Osteoblast (primary cell): ENCODE results near the gene IL20RA. TPM values are rescaled to one million over a fixed set of nuclear protein-coding genes. Genes with fewer than 3 reads are reported as not detected.
"Not testable (repeated sequence)": the region's sequence is repeated elsewhere in the genome, so short reads cannot be mapped to it uniquely, and the experiment has no call there.

ENCODE experiments used
- DNase-seq: peaks from one replicate; pipeline ENCODE4 v3.0.0; 2011; ENCODE audit warnings: low spot score, mixed read lengths; ENCODE audit not compliant: insufficient read length; ENCODE audit errors: missing footprints
- H2AFZ ChIP-seq: 2 replicates; pipeline ENCODE4 v1.6.0; 2011; ENCODE audit warnings: mild to moderate bottlenecking, low read length
- H3K27ac ChIP-seq: 2 replicates; pipeline ENCODE4 v1.5.1; 2011; ENCODE audit warnings: mild to moderate bottlenecking, low read depth, low read length, moderate library complexity
- H3K27me3 ChIP-seq: 2 replicates; pipeline ENCODE4 v1.6.0; 2012; ENCODE audit warnings: mild to moderate bottlenecking, control low read depth, inconsistent platforms, low read length, moderate library complexity; ENCODE audit not compliant: insufficient read depth
- H3K36me3 ChIP-seq: 2 replicates; pipeline ENCODE4 v1.5.1; 2011; ENCODE audit warnings: mild to moderate bottlenecking, low read length, control low read depth, moderate library complexity; ENCODE audit not compliant: insufficient read depth
- H3K4me1 ChIP-seq: 2 replicates; pipeline ENCODE4 v1.5.1; 2011; ENCODE audit warnings: mild to moderate bottlenecking, low read length, control low read depth, moderate library complexity; ENCODE audit not compliant: insufficient read depth
- H3K4me2 ChIP-seq: 2 replicates; pipeline ENCODE4 v1.6.0; 2011; ENCODE audit warnings: mild to moderate bottlenecking, low read length; ENCODE audit not compliant: insufficient read depth
- H3K4me3 ChIP-seq: fragments of 200-600 bp; sonication (generic); 3 replicates; pipeline ENCODE4 v1.5.1; 2012; ENCODE audit warnings: mild to moderate bottlenecking, low read length, inconsistent platforms; ENCODE audit not compliant: insufficient read depth
- H3K79me2 ChIP-seq: 2 replicates; pipeline ENCODE4 v1.6.0; 2012; ENCODE audit warnings: mild to moderate bottlenecking, low read length, control low read depth, inconsistent platforms; ENCODE audit not compliant: insufficient read depth
- H3K9me3 ChIP-seq: 2 replicates; pipeline ENCODE4 v1.5.1; 2011; ENCODE audit warnings: low read depth, low read length, control low read depth
- H4K20me1 ChIP-seq: 2 replicates; pipeline ENCODE4 v1.6.0; 2012; ENCODE audit warnings: mild to moderate bottlenecking, low read length, control low read depth; ENCODE audit not compliant: insufficient read depth
- total RNA-seq: library from RNA; depleted of rRNA; stranded (reverse); fragments of >200 nt; gene quantifications from 2 replicates; pipeline ENCODE4 v1.2.3, GENCODE V29; 2012
- TF ChIP-seq, protein P1 (sequence below): IDR thresholded peaks from 2 replicates; pipeline ENCODE4 v1.5.1; 2011; ENCODE audit warnings: mild to moderate bottlenecking, low read depth, low read length, moderate library complexity; ENCODE audit errors: extremely low read depth

IL20RA gene
- total RNA-seq, 1 donor = 0.36 TPM

DNA sequence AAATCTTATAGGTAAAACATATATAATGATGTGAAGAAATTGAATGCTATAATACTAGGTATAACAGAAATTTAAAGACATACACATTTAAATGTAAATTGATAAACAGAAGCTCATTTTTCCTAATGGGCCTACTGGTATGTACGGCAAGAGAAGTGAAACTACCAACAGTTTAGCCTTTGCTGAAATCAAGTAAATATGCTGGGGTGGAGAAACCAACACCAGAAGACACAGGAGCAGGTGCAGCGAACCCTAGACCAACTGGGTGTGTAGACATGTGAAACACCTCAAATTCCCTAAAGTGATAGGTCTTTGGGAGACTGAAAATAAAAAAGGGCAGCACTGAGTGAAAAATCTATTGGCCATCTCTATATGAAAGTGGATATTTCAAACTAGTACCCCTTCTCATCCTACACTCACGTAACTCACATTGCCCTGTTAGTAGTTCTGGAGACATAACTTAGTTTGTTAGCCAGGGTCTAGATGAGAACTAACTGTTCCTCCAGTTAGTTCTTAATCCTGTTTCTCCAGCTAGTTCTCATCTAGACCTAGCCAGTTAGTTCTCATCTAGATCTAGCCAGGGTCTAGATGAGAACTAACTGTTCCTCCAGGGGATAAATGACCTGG is 69.6 kb downstream of the IL20RA start:
- Histone ChIP-seq H3K4me3 (no peak overlapping the region), H3K4me1 (no peaks in the 10 kb centered on the region), H4K20me1 (no peaks in the 10 kb centered on the region), H3K9me3 (no peaks in the 10 kb centered on the region), H3K4me2 (no peak overlapping the region), H3K27ac (no peak overlapping the region), H3K27me3 (peaks cover 8% of the 10 kb centered on the region), H2AFZ (no peak overlapping the region), H3K79me2 (no peaks in the 10 kb centered on the region), H3K36me3 (no peaks in the 10 kb centered on the region)
- TF ChIP-seq, protein P1, sequence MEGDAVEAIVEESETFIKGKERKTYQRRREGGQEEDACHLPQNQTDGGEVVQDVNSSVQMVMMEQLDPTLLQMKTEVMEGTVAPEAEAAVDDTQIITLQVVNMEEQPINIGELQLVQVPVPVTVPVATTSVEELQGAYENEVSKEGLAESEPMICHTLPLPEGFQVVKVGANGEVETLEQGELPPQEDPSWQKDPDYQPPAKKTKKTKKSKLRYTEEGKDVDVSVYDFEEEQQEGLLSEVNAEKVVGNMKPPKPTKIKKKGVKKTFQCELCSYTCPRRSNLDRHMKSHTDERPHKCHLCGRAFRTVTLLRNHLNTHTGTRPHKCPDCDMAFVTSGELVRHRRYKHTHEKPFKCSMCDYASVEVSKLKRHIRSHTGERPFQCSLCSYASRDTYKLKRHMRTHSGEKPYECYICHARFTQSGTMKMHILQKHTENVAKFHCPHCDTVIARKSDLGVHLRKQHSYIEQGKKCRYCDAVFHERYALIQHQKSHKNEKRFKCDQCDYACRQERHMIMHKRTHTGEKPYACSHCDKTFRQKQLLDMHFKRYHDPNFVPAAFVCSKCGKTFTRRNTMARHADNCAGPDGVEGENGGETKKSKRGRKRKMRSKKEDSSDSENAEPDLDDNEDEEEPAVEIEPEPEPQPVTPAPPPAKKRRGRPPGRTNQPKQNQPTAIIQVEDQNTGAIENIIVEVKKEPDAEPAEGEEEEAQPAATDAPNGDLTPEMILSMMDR = no peak
- no peak for DNase-seq

DNA sequence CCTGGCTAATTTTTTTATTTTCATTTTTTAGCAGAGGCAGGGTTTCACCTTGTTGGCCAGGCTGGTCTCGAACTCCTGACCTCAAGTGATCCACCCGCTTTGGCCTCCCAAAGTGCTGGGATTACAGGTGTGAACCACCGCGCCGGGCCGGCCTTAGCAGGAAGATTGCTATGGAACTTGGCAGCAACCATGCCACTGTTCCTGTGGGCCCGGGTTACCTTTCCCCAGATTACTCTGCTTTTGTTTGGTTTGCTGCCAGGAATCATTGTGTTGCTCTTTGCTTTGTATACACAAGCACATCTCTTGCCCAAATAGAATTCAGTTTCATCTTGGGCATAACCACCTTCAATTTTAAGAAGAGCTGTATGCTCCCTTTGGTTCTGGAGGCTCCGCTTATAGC is 71.0 kb downstream of the IL20RA start:
- H3K4me3 ChIP-seq, H3K4me1 ChIP-seq, H3K79me2 ChIP-seq, H3K9me3 ChIP-seq, H3K4me2 ChIP-seq, H3K36me3 ChIP-seq, DNase-seq, H3K27me3 ChIP-seq, H3K27ac ChIP-seq, H2AFZ ChIP-seq, H4K20me1 ChIP-seq: not testable (repeated sequence)

DNA sequence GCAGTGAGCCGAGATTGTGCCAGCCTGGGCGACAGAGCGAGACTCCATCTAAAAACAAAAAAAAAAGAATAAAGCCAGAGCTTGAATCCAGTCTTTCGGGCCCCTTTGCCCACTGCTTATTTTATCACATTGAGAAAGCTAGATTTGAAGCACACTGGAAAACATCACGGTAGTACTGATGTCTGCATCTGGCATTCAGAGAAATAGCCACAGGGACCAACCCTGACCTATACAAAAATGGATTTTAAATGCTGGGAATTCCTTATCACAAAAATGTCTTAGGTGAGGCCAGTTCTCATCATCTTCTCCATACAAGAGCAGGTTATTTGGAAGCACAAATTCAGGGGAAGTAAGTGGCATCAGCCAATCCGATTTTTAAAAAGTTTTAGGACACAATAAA is 73.2 kb downstream of the IL20RA start:
- Histone ChIP-seq H3K4me2 (no peak overlapping the region), H3K79me2 (no peaks in the 10 kb centered on the region), H3K4me3 (no peak overlapping the region), H3K4me1 (no peaks in the 10 kb centered on the region), H4K20me1 (no peaks in the 10 kb centered on the region), H3K9me3 (no peaks in the 10 kb centered on the region), H3K27me3 (no peaks in the 10 kb centered on the region), H3K36me3 (no peaks in the 10 kb centered on the region), H3K27ac (no peak overlapping the region), H2AFZ (no peak overlapping the region)
- DNase-seq = no peak
- TF ChIP-seq, protein P1 = no peak

DNA sequence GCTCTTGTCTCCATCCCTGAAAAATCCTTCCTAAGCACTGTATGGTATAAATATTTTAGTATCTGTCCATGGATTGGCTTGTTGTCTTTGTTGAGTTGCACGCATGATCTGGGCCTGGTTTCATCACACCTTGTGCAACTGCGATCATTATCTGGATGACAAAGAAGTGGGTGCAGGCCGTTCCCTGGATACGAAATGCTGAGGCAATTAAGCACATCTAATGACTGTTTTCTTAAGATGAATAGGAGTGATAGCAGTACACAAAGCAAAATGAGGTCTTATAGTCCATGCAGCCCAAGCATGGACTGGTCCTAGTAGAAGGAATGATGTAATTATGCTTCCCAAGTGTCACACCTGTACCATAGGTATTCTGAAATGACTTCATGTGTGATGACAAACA is 74.8 kb downstream of the IL20RA start:
- Histone ChIP-seq H2AFZ (no peak overlapping the region), H3K36me3 (no peaks in the 10 kb centered on the region), H3K79me2 (no peaks in the 10 kb centered on the region), H4K20me1 (no peaks in the 10 kb centered on the region), H3K27me3 (no peaks in the 10 kb centered on the region), H3K27ac (no peak overlapping the region), H3K4me1 (no peaks in the 10 kb centered on the region), H3K4me2 (no peak overlapping the region), H3K4me3 (no peak overlapping the region), H3K9me3 (no peaks in the 10 kb centered on the region)
- TF ChIP-seq, protein P1 = no peak
- no peak for DNase-seq
